Measurements from ENCODE around the gene C19orf25. TPM values are rescaled to one million over a fixed set of nuclear protein-coding genes. Genes with fewer than 3 reads are reported as not detected.

The C19orf25 gene
- total and polyA plus RNA-seq, 4 donors: 24.1 to 42.6 (median 34.5) TPM

DNA sequence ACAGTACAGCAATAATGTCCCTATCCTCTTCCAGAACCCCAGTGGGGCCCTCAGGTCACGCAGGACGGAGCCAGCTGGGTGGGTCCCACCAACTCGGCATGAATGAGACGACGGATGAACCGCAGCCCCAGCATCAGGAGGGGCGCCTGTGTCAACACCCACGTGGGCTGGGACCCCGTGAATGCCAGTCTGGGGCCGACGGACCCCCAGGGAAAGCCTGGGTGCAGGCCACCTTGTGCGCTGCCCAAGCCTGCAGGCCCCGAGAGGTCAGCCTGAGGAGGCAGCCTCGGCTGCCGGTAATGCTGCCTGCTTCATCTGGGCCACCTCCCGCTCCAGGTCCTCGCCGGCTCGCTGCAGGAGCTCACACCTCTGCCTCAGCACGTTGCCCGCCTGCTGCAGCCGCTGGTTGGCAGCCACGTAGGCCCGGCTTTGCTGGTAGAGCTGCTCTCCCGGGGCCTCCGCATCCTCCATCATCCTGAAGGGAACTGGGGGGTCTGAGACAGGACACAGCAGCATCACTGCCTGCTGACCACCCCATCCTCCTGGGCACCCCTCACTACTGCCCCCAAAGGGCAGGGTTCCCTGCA lies 4.2 kb downstream of the C19orf25 start:
- DNase-seq (no peak), ATAC-seq (ENCODE audit: insufficient read depth, low FRiP score) (no peak)
- H3K9me3 ChIP-seq (ENCODE audit: control insufficient read depth in 4 of 4, insufficient read depth in 3 of 4, low read length in 3 of 4): peaks cover 0 to 6% (median 0%) of the 10 kb centered on the region in 4 donors
- TF ChIP-seq, protein P1, sequence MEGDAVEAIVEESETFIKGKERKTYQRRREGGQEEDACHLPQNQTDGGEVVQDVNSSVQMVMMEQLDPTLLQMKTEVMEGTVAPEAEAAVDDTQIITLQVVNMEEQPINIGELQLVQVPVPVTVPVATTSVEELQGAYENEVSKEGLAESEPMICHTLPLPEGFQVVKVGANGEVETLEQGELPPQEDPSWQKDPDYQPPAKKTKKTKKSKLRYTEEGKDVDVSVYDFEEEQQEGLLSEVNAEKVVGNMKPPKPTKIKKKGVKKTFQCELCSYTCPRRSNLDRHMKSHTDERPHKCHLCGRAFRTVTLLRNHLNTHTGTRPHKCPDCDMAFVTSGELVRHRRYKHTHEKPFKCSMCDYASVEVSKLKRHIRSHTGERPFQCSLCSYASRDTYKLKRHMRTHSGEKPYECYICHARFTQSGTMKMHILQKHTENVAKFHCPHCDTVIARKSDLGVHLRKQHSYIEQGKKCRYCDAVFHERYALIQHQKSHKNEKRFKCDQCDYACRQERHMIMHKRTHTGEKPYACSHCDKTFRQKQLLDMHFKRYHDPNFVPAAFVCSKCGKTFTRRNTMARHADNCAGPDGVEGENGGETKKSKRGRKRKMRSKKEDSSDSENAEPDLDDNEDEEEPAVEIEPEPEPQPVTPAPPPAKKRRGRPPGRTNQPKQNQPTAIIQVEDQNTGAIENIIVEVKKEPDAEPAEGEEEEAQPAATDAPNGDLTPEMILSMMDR (IDR thresholded peaks at IDR 0.05; ENCODE audit: control extremely low read depth, extremely low read depth): no peak
- peaks cover 0 to 19% (median 5%) of the 10 kb centered on the region in 4 donors for H3K36me3 ChIP-seq (ENCODE audit: control insufficient read depth in 4 of 4, insufficient read depth in 4 of 4, low read length in 4 of 4)
- H3K9ac ChIP-seq (ENCODE audit: insufficient read depth in 1 of 2, low read length in 2 of 2): no peak overlapping the region
- peaks cover 0 to 32% (median 26%) of the 10 kb centered on the region in 3 donors for H3K27me3 ChIP-seq (ENCODE audit: control insufficient read depth in 3 of 3, insufficient read depth in 3 of 3, low read length in 2 of 3)
- peaks cover 0 to 28% (median 11%) of the 10 kb centered on the region in 5 donors for H3K4me1 ChIP-seq (ENCODE audit: control insufficient read depth in 5 of 5, insufficient read depth in 5 of 5, low read length in 5 of 5)
- no peak overlapping the region for H3K27ac ChIP-seq (ENCODE audit: low read depth in 1 of 2, low read length in 1 of 2)
- H3K4me3 ChIP-seq: no peak overlapping the region
- 93 to 95% methylated on average over 24 to 26 of the region's 26 CpGs for WGBS, 2 donors

DNA sequence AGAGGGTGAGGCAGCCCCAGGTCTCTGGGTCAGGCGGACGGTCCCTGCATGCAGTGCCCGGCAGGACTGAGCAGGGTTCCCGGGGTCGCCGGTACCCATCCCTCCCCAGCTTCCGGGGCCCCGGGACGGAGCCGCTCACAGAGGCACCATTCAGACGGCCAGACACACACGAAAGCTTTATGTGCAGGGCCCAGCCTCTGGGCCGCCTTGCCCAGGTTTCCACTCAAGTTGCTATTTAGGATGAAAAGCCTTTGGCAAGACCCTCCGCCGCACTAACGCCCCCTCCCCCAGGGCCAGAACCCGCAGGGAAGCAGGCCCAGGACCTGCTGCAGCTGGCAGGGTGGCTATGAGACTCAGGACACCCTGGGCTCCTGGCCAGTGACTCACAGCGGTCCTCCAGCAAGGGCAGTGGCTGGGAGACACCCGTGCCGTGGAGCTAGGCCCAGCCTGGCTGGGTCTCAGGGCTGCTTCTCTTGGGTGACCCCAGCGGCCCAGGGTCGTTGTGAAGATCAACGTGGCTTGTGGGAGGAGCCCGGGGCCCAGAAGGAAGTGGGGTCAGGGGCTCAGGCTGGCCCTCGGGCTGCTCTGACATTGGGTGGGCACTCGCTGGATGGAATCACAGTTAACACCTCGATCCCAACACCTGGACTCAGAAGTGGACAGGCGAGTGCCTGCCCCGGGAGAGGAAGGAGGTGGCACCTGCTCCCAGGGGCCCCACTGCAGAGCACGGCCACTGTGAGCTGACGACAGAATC lies 4.8 kb downstream of the C19orf25 start:
- Histone ChIP-seq H3K4me3 (no peak overlapping the region), H3K27ac (ENCODE audit: low read depth in 1 of 2, low read length in 1 of 2) (no peak overlapping the region), H3K9me3 (ENCODE audit: control insufficient read depth in 4 of 4, insufficient read depth in 3 of 4, low read length in 3 of 4) (peaks cover 0 to 6% (median 0%) of the 10 kb centered on the region in 4 donors), H3K4me1 (ENCODE audit: control insufficient read depth in 5 of 5, insufficient read depth in 5 of 5, low read length in 5 of 5) (peaks cover 0 to 27% (median 11%) of the 10 kb centered on the region in 5 donors), H3K27me3 (ENCODE audit: control insufficient read depth in 3 of 3, insufficient read depth in 3 of 3, low read length in 2 of 3) (peaks cover 0 to 33% (median 26%) of the 10 kb centered on the region in 3 donors), H3K36me3 (ENCODE audit: control insufficient read depth in 4 of 4, insufficient read depth in 4 of 4, low read length in 4 of 4) (peaks cover 0 to 19% (median 5%) of the 10 kb centered on the region in 4 donors), H3K9ac (ENCODE audit: insufficient read depth in 1 of 2, low read length in 2 of 2) (no peak overlapping the region)
- DNase-seq: no peak
- TF ChIP-seq, protein P1 (IDR thresholded peaks at IDR 0.05; ENCODE audit: control extremely low read depth, extremely low read depth): no peak
- WGBS, 2 donors: 83 to 87% methylated on average over 31 of the region's 31 CpGs
- no peak for ATAC-seq (ENCODE audit: insufficient read depth, low FRiP score)

DNA sequence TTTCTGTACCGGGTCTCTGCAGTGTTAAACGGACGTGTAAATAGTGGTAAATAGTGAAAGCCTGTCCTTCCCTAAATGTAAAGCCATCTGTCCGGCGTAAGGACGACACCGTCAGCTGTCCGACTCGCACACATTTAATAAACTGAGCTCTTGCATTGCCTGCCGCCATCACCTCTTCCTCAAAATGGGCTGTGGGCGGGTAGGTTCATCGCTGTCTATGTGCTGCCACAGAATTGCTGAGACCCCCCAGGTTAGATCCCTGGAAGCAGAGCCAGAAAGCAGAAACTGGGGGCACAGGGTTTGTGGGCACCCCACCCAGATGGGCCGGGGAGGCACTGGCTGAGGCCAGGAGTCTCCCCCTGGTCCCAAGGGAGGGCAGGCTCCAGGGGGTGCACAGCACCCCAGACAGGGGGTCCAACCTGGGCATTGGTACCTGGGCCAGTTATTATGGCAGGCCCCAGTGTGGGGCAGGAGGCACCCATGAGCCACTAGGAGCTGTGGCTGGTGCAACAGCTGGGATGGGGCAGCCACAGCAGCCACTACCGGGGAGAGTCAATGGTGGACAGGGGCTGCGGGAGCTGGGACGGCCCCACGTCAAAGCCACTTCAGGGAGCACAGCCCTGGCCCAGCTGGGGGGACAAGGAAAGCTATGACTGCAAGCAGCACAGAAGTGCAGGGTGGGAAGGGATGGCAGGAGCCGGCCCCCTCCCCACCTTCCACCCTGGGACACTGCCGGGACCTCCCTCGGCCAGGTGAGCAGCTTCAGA lies 5.7 kb downstream of the C19orf25 start:
- DNase-seq (no peak), ATAC-seq (ENCODE audit: insufficient read depth, low FRiP score) (no peak)
- TF ChIP-seq, protein P1 (IDR thresholded peaks at IDR 0.05; ENCODE audit: control extremely low read depth, extremely low read depth): no peak
- Histone ChIP-seq H3K4me1 (ENCODE audit: control insufficient read depth in 5 of 5, insufficient read depth in 5 of 5, low read length in 5 of 5) (peaks cover 0 to 27% (median 11%) of the 10 kb centered on the region in 5 donors), H3K27ac (ENCODE audit: low read depth in 1 of 2, low read length in 1 of 2) (no peak overlapping the region), H3K36me3 (ENCODE audit: control insufficient read depth in 4 of 4, insufficient read depth in 4 of 4, low read length in 4 of 4) (peaks cover 0 to 19% (median 5%) of the 10 kb centered on the region in 4 donors), H3K9ac (ENCODE audit: insufficient read depth in 1 of 2, low read length in 2 of 2) (no peak overlapping the region), H3K9me3 (ENCODE audit: control insufficient read depth in 4 of 4, insufficient read depth in 3 of 4, low read length in 3 of 4) (peaks cover 0 to 8% (median 0%) of the 10 kb centered on the region in 4 donors), H3K27me3 (ENCODE audit: control insufficient read depth in 3 of 3, insufficient read depth in 3 of 3, low read length in 2 of 3) (peaks cover 0 to 36% (median 28%) of the 10 kb centered on the region in 3 donors), H3K4me3 (no peak overlapping the region)
- 69 to 83% methylated on average over 20 of the region's 20 CpGs for WGBS, 2 donors

Measured in lung (tissue), 12 donors.